Osteoblast (primary cell): ENCODE results near the gene CCDC83. TPM values are rescaled to one million over a fixed set of nuclear protein-coding genes. Genes with fewer than 3 reads are reported as not detected.
A peak's percentile ranks its signal among the peaks of the same experiment; 100 is the strongest.

Experiments
- DNase-seq: peaks from one replicate; pipeline ENCODE4 v3.0.0; 2011; ENCODE audit warnings: low spot score, mixed read lengths; ENCODE audit not compliant: insufficient read length; ENCODE audit errors: missing footprints
- H2AFZ ChIP-seq: 2 replicates; pipeline ENCODE4 v1.6.0; 2011; ENCODE audit warnings: mild to moderate bottlenecking, low read length
- H3K27ac ChIP-seq: 2 replicates; pipeline ENCODE4 v1.5.1; 2011; ENCODE audit warnings: mild to moderate bottlenecking, low read depth, low read length, moderate library complexity
- H3K27me3 ChIP-seq: 2 replicates; pipeline ENCODE4 v1.6.0; 2012; ENCODE audit warnings: mild to moderate bottlenecking, control low read depth, inconsistent platforms, low read length, moderate library complexity; ENCODE audit not compliant: insufficient read depth
- H3K36me3 ChIP-seq: 2 replicates; pipeline ENCODE4 v1.5.1; 2011; ENCODE audit warnings: mild to moderate bottlenecking, low read length, control low read depth, moderate library complexity; ENCODE audit not compliant: insufficient read depth
- H3K4me1 ChIP-seq: 2 replicates; pipeline ENCODE4 v1.5.1; 2011; ENCODE audit warnings: mild to moderate bottlenecking, low read length, control low read depth, moderate library complexity; ENCODE audit not compliant: insufficient read depth
- H3K4me2 ChIP-seq: 2 replicates; pipeline ENCODE4 v1.6.0; 2011; ENCODE audit warnings: mild to moderate bottlenecking, low read length; ENCODE audit not compliant: insufficient read depth
- H3K4me3 ChIP-seq: fragments of 200-600 bp; sonication (generic); 3 replicates; pipeline ENCODE4 v1.5.1; 2012; ENCODE audit warnings: mild to moderate bottlenecking, low read length, inconsistent platforms; ENCODE audit not compliant: insufficient read depth
- H3K79me2 ChIP-seq: 2 replicates; pipeline ENCODE4 v1.6.0; 2012; ENCODE audit warnings: mild to moderate bottlenecking, low read length, control low read depth, inconsistent platforms; ENCODE audit not compliant: insufficient read depth
- H3K9me3 ChIP-seq: 2 replicates; pipeline ENCODE4 v1.5.1; 2011; ENCODE audit warnings: low read depth, low read length, control low read depth
- H4K20me1 ChIP-seq: 2 replicates; pipeline ENCODE4 v1.6.0; 2012; ENCODE audit warnings: mild to moderate bottlenecking, low read length, control low read depth; ENCODE audit not compliant: insufficient read depth
- total RNA-seq: library from RNA; depleted of rRNA; stranded (reverse); fragments of >200 nt; gene quantifications from 2 replicates; pipeline ENCODE4 v1.2.3, GENCODE V29; 2012
- TF ChIP-seq, protein P1 (sequence below): IDR thresholded peaks from 2 replicates; pipeline ENCODE4 v1.5.1; 2011; ENCODE audit warnings: mild to moderate bottlenecking, low read depth, low read length, moderate library complexity; ENCODE audit errors: extremely low read depth

Gene CCDC83
- total RNA-seq, 1 donor: not detected

DNA sequence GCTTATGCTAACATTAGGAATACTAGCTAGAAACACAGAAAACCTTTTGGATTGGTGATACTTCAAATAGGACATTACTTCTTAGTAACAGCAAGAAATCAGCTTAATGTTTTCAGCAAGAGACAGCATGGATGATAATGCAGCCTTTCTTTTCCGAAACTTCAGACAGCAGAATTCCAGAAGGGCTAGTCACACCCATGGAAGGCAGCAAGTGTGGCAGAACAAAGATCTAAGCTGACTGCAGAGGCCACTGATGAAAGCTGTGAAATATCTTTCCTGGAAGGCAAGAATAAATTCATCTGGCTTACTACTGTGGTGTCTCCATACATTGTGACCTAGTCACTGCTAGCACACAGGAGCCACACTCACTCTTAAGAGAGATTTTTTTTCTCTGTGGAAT is 100.3 kb downstream of the CCDC83 start:
- Histone ChIP-seq H3K4me3 (no peak overlapping the region), H3K4me2 (no peak overlapping the region), H2AFZ (no peak overlapping the region), H3K79me2 (peaks cover 14% of the 10 kb centered on the region), H3K27ac (peak overlapping the region; percentile 6), H4K20me1 (peaks cover 11% of the 10 kb centered on the region), H3K4me1 (peaks cover 14% of the 10 kb centered on the region), H3K9me3 (no peaks in the 10 kb centered on the region), H3K36me3 (peaks cover 51% of the 10 kb centered on the region), H3K27me3 (no peaks in the 10 kb centered on the region)
- DNase-seq: no peak
- TF ChIP-seq, protein P1, sequence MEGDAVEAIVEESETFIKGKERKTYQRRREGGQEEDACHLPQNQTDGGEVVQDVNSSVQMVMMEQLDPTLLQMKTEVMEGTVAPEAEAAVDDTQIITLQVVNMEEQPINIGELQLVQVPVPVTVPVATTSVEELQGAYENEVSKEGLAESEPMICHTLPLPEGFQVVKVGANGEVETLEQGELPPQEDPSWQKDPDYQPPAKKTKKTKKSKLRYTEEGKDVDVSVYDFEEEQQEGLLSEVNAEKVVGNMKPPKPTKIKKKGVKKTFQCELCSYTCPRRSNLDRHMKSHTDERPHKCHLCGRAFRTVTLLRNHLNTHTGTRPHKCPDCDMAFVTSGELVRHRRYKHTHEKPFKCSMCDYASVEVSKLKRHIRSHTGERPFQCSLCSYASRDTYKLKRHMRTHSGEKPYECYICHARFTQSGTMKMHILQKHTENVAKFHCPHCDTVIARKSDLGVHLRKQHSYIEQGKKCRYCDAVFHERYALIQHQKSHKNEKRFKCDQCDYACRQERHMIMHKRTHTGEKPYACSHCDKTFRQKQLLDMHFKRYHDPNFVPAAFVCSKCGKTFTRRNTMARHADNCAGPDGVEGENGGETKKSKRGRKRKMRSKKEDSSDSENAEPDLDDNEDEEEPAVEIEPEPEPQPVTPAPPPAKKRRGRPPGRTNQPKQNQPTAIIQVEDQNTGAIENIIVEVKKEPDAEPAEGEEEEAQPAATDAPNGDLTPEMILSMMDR: no peak

DNA sequence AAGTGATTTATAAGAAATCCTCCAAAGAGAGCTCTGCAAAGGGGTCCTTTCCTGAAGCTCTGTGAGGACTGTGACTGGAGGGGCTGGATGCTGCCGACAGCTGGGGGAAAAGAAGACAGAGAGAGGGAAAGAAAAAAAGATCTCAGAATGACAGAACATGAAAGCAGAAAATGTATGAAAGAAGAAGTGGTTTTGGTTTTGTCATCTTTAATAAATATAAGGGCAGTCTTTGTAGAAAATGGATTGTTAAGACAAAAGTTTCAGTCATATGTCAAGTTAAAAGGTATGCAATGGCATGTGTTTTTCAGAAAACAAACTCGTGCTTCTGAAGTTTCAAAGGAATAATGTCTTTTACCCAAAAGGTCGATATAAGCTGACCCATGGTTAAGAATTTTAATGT is 105.5 kb downstream of the CCDC83 start:
- TF ChIP-seq, protein P1: no peak
- no peaks in the 10 kb centered on the region for H3K9me3 ChIP-seq
- no peak overlapping the region for H3K27ac ChIP-seq
- no peak for DNase-seq
- no peaks in the 10 kb centered on the region for H3K27me3 ChIP-seq
- no peak overlapping the region for H3K4me3 ChIP-seq
- peaks cover 58% of the 10 kb centered on the region for H3K79me2 ChIP-seq
- H3K4me2 ChIP-seq: no peak overlapping the region
- H3K36me3 ChIP-seq: peaks cover 74% of the 10 kb centered on the region
- no peak overlapping the region for H2AFZ ChIP-seq
- H4K20me1 ChIP-seq: peaks cover 31% of the 10 kb centered on the region
- H3K4me1 ChIP-seq: peaks cover 22% of the 10 kb centered on the region

DNA sequence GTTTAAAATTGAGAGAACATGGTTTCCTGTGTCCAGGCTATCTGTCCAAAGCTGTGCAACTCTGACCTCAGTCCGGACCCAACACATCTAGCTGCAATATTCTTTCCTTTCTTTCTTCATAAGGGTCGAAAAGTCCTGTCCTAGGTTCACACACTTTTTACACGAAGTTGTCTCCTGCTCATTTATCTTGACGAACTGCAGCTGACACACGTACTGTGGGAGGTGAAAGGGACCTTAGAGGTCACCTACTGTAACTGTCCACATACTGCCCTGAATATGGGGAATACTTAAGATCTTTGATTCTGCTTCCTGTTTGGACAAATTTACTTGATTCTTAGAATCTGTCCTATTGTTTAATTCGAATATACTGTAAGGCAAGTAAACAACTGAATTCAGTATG is 105.9 kb downstream of the CCDC83 start:
- Histone ChIP-seq H3K27me3 (no peaks in the 10 kb centered on the region), H3K4me3 (no peak overlapping the region), H3K4me2 (no peak overlapping the region), H3K27ac (no peak overlapping the region), H3K4me1 (peaks cover 18% of the 10 kb centered on the region), H3K36me3 (peaks cover 74% of the 10 kb centered on the region), H2AFZ (no peak overlapping the region), H3K9me3 (no peaks in the 10 kb centered on the region), H4K20me1 (peaks cover 32% of the 10 kb centered on the region), H3K79me2 (peaks cover 62% of the 10 kb centered on the region)
- DNase-seq: no peak
- TF ChIP-seq, protein P1: no peak

DNA sequence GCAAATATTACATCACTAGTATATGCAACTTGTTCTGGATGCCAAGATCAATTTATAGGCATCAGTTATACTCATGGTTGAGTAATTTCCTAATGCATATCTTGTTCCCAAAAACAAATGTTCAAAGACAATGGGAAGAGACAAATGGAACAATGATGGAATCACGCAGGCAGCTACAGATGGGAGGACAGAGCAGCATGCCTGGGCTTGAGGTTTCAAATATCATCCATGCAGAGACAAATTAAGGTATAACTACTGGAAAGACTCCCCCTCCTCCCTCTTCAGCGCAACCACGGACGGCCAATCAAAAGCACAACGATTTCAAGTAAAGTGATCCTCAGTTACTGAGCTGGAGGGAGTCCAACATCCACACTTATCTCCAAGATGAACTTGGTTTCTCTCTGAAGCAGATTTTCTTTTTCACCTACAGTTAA is 106.8 kb downstream of the CCDC83 start:
- no peak for DNase-seq
- Histone ChIP-seq H3K36me3 (peaks cover 76% of the 10 kb centered on the region), H4K20me1 (peaks cover 31% of the 10 kb centered on the region), H3K27ac (no peak overlapping the region), H3K27me3 (no peaks in the 10 kb centered on the region), H2AFZ (no peak overlapping the region), H3K79me2 (peaks cover 70% of the 10 kb centered on the region), H3K9me3 (no peaks in the 10 kb centered on the region), H3K4me2 (no peak overlapping the region), H3K4me3 (no peak overlapping the region), H3K4me1 (peaks cover 15% of the 10 kb centered on the region)
- TF ChIP-seq, protein P1: no peak
